K562 (cell line): ENCODE measurements around the gene ACR. TPM values are rescaled to one million over a fixed set of nuclear protein-coding genes. Genes with fewer than 3 reads are reported as not detected.

Experiments
- ATAC-seq: fragments of 200-7000 bp; cut with Tn5 transposase; 3 replicates; pipeline ENCODE4 v1.9.1; 2020; ENCODE audit warnings: moderate library complexity
- BruUV-seq: library from RNA; stranded (reverse); fragments of 400-500 nt; replicated peaks from 2 replicates; lab custom pipeline; 2021; lab: Mats Ljungman, UMichigan
- CTCF ChIA-PET: fragments of 300-600 bp; formaldehyde crosslinking; extraction: SDS; loops from one replicate; lab custom pipeline; 2021; ENCODE audit warnings: low intra/inter-chr PET ratio; lab: Yijun Ruan, JAX
- POLR2A ChIA-PET: fragments of 300-600, 350-650 bp; sonication (Branson Sonifier 250); formaldehyde crosslinking; extraction: SDS; loops from one replicate; lab custom pipeline; 2021; ENCODE audit warnings: antibody characterized with exemption, inconsistent platforms; lab: Yijun Ruan, JAX
- DNase-seq, 4 experiments: peaks; one replicate each; pipeline versions ENCODE4 v3.0.0 to v3.0.0-alpha.2; 2011 to 2018; ENCODE audit warnings: low spot score in 3 of 4, mixed read lengths in 3 of 4; ENCODE audit errors: extremely low read depth in 1 of 4
- FAIRE-seq: peaks from 2 replicates; lab custom pipeline; 2011; peaks lifted over from hg19 to GRCh38; lab: Jason Lieb, UNC
- H2AFZ ChIP-seq: 2 replicates; pipeline ENCODE4 v1.6.0; 2011; ENCODE audit warnings: low read depth, low read length, control low read depth, inconsistent platforms
- H3K27ac ChIP-seq: fragments of 200-600 bp; 3 replicates; pipeline ENCODE4 v1.8.0; 2011; ENCODE audit warnings: low read depth, mild to moderate bottlenecking, control low read depth, inconsistent platforms, low read length, moderate library complexity, mixed read lengths; ENCODE audit errors: extremely low read depth
- H3K27me3 ChIP-seq, 2 experiments: fragments of 300-600 bp in 1 of 2; 2 replicates in 1 of 2; 3 replicates in 1 of 2; pipeline versions ENCODE4 v1.6.0 to v1.8.0; 2011; ENCODE audit warnings: inconsistent platforms in 2 of 2, low read length in 2 of 2, mild to moderate bottlenecking in 1 of 2, mixed read lengths in 1 of 2, moderate library complexity in 1 of 2; ENCODE audit not compliant: control insufficient read depth in 2 of 2, insufficient read depth in 2 of 2
- H3K36me3 ChIP-seq: fragments of 300-600 bp; 3 replicates; pipeline ENCODE4 v1.8.0; 2011; ENCODE audit warnings: mild to moderate bottlenecking, low read length, inconsistent platforms; ENCODE audit not compliant: control insufficient read depth, insufficient read depth
- H3K4me1 ChIP-seq, 2 experiments: fragments of 200-600 bp in 1 of 2; replicated peaks in 1 of 2; 2 replicates in 1 of 2; 3 replicates in 1 of 2; pipeline versions ENCODE4 v1.5.1 to v1.8.0; 2011; ENCODE audit warnings: inconsistent platforms in 2 of 2, low read length in 2 of 2, mild to moderate bottlenecking in 1 of 2, mixed read lengths in 1 of 2, moderate library complexity in 1 of 2; ENCODE audit not compliant: control insufficient read depth in 2 of 2, insufficient read depth in 2 of 2
- H3K4me2 ChIP-seq: 2 replicates; pipeline ENCODE4 v1.6.1; 2011; ENCODE audit warnings: low read length, control low read depth, inconsistent platforms, mixed read lengths; ENCODE audit not compliant: insufficient read depth
- H3K4me3 ChIP-seq: fragments of 200-600 bp; sonication (generic), shearing (Covaris generic); 2 replicates; pipeline ENCODE4 v1.5.1; 2016; ENCODE audit warnings: control low read depth, inconsistent platforms
- H3K79me2 ChIP-seq: fragments of 200-600 bp; 3 replicates; pipeline ENCODE4 v1.8.0; 2011; ENCODE audit warnings: low read length, inconsistent platforms; ENCODE audit not compliant: control insufficient read depth, insufficient read depth
- H3K9ac ChIP-seq, 2 experiments: 2 replicates each; pipeline versions ENCODE4 v1.6.0 to v1.6.1; 2011; ENCODE audit warnings: low read depth in 2 of 2, low read length in 2 of 2, control low read depth in 1 of 2, inconsistent platforms in 1 of 2, mild to moderate bottlenecking in 1 of 2, mixed read lengths in 1 of 2; ENCODE audit not compliant: insufficient read depth in 1 of 2
- H3K9me1 ChIP-seq: one replicate; pipeline ENCODE4 v1.6.0; 2011; ENCODE audit warnings: inconsistent platforms, mild to moderate bottlenecking, low read length, moderate library complexity; ENCODE audit not compliant: control insufficient read depth, insufficient read depth
- H3K9me3 ChIP-seq: replicated peaks from 2 replicates; pipeline ENCODE4 v1.5.1; 2011; ENCODE audit warnings: low read depth, low read length, inconsistent platforms; ENCODE audit not compliant: control insufficient read depth, insufficient read depth
- H4K20me1 ChIP-seq: replicated peaks from 2 replicates; pipeline ENCODE4 v1.6.1; 2011; ENCODE audit warnings: low read length, inconsistent platforms, mixed read lengths; ENCODE audit not compliant: control insufficient read depth, insufficient read depth
- CSDE1 ChIP-seq, 2 experiments: fragments of 450-650 bp; IDR thresholded peaks; 2 replicates each; pipeline ENCODE4 v1.6.1; 2016; ENCODE audit warnings: mild to moderate bottlenecking in 1 of 2
- NCOA2 ChIP-seq, 2 experiments: fragments of 450-650 bp; IDR thresholded peaks; 2 replicates each; pipeline ENCODE4 v1.6.1; 2018; ENCODE audit warnings: mild to moderate bottlenecking in 2 of 2, moderate library complexity in 1 of 2; ENCODE audit not compliant: partially characterized antibody in 2 of 2
- PRMT5 ChIP-seq: sonication (generic); formaldehyde crosslinking; IDR thresholded peaks from 2 replicates; pipeline ENCODE4 v1.5.0; 2020; ENCODE audit warnings: missing genetic modification reagents
- TAL1 ChIP-seq: fragments of 450-650 bp; IDR thresholded peaks from 2 replicates; pipeline ENCODE4 v1.6.1; 2016; ENCODE audit warnings: mild to moderate bottlenecking
- ZNF121 ChIP-seq: sonication (generic); formaldehyde crosslinking; conservative IDR thresholded peaks from 2 replicates; pipeline ENCODE4 v1.8.0; 2022; ENCODE audit warnings: missing genetic modification reagents
- WGBS: fragments of 100-300 bp; shearing (Covaris generic); methylation state at CpG from one replicate; pipeline ENCODE4 v1.1.6; 2016; ENCODE audit warnings: low coverage, mixed read lengths; ENCODE audit not compliant: insufficient coverage; ENCODE audit errors: missing lambda C conversion rate; 5-methylcytosine and 5-hydroxymethylcytosine counted together
- in situ Hi-C: fragments of 300-500 bp; cut with MboI; formaldehyde crosslinking; loops from 4 replicates; pipeline ENCODE4 v1.15.0; 2018; ENCODE audit warnings: inconsistent platforms, mixed read lengths
- intact Hi-C: fragments of 100-400 bp; cut with micrococcal nuclease; formaldehyde crosslinking; loops from 2 replicates; pipeline ENCODE4 v1.14.2; 2022
- polyA plus RNA-seq, 8 experiments: library from polyadenylated mRNA; depleted of rRNA in 4 of 8; stranded (reverse) in 5 of 8; unstranded in 3 of 8; fragments of >200 nt; fragmentation: Nextera tagmentation in 2 of 8; fragmentation: Illumina TruSeq in 1 of 8; extraction: Ambion mirVana in 2 of 8; extraction: Trizol in 1 of 8; gene quantifications; 2 replicates each; pipeline versions ENCODE4 v1.2.1 to v1.2.3, GENCODE V29; 2011 to 2014; ENCODE audit warnings: inconsistent platforms in 1 of 8, missing spikeins in 1 of 8
- total RNA-seq, 7 experiments: library from RNA; depleted of rRNA in 6 of 7; stranded (reverse); fragments of >200 nt in 6 of 7; fragmentation: Illumina TruSeq in 2 of 7; extraction: Trizol in 2 of 7; gene quantifications; 2 replicates each; pipeline versions ENCODE4 v1.2.1 to v1.2.3, GENCODE V29; 2011 to 2021; ENCODE audit warnings: low replicate concordance in 1 of 7

The ACR gene
- total and polyA plus RNA-seq, 9 of the 15 experiments (the other 6 are each of a cell fraction or from before 2014, with no cell fraction given) = not detected

GRCh38 chr22:50730941-50731661, 6.9 kb upstream of the ACR start:
- DNase-seq (no peak), ATAC-seq (no peak)
- Histone ChIP-seq H3K4me2 (no peak overlapping the region), H2AFZ (no peak overlapping the region), H4K20me1 (no peaks in the 10 kb centered on the region), H3K9me3 (no peaks in the 10 kb centered on the region), H3K27me3 (peaks cover 0 to 45% of the 10 kb centered on the region in 2 experiments; a peak in 3 of 5 replicates), H3K9me1 (no peaks in the 10 kb centered on the region), H3K36me3 (no peaks in the 10 kb centered on the region), H3K27ac (no peak overlapping the region), H3K4me1 (peaks cover 0 to 14% of the 10 kb centered on the region in 2 experiments; a peak in 3 of 5 replicates), H3K79me2 (no peaks in the 10 kb centered on the region), H3K4me3 (no peak overlapping the region)
- in situ Hi-C loops = no loop called here
- CTCF ChIA-PET = no interaction called here
- POLR2A ChIA-PET = no interaction called here
- BruUV-seq = no TSS peak
- TF ChIP-seq ZNF121 (CRISPR knock-in tag) (no peak), CSDE1 (IDR thresholded peaks at IDR 0.05) (no peak), NCOA2 (IDR thresholded peaks at IDR 0.05; ENCODE audit: partially characterized antibody in 2 of 2) (no peak), TAL1 (no peak), PRMT5 (CRISPR knock-in tag) (no peak)
- TF ChIP-seq, all 486 proteins: peak for 0
- no CpG with 5 or more reads among the region's 76 CpGs for WGBS
- intact Hi-C loops = no loop called here
- no peak overlapping the region for H3K9ac ChIP-seq
- no peak for FAIRE-seq
